Ovary (tissue), 9 donors: ENCODE data around the gene IQGAP2. TPM values are rescaled to one million over a fixed set of nuclear protein-coding genes. Genes with fewer than 3 reads are reported as not detected.

Experiments
- DNase-seq, 5 donors: peaks; one replicate each; pipeline ENCODE4 v3.0.0-alpha.2; 2019 to 2020
- H3K27ac ChIP-seq, 2 donors: fragments of 200-600 bp; one replicate each; pipeline versions ENCODE4 v1.5.1 to v1.8.0; 2019 to 2022
- H3K27me3 ChIP-seq: fragments of 200-600 bp; one replicate; pipeline ENCODE4 v1.8.0; 2022
- H3K36me3 ChIP-seq: fragments of 200-600 bp; sonication (generic); one replicate; pipeline ENCODE4 v1.5.1; 2019
- H3K4me1 ChIP-seq: one replicate; pipeline ENCODE4 v1.8.1; 2013; ENCODE audit warnings: mild to moderate bottlenecking, moderate library complexity; ENCODE audit not compliant: insufficient read depth
- H3K4me3 ChIP-seq: fragments of 200-600 bp; sonication (generic); one replicate; pipeline ENCODE4 v1.5.1; 2017
- H3K9me3 ChIP-seq, 2 donors: fragments of 200-600 bp in 1 of 2; sonication (generic) in 1 of 2; one replicate each; pipeline versions ENCODE4 v1.5.1 to v1.8.1; 2013 to 2019; ENCODE audit warnings: mild to moderate bottlenecking in 1 of 2, moderate library complexity in 1 of 2
- CTCF ChIP-seq, 3 donors: fragments of 450-650 bp in 2 of 3; fragments of 200-600 bp in 1 of 3; IDR thresholded peaks; one replicate each; pipeline versions ENCODE4 v1.5.1 to v1.8.0; 2016 to 2022; ENCODE audit warnings: antibody characterized with exemption in 3 of 3, mild to moderate bottlenecking in 1 of 3
- EP300 ChIP-seq: sonication (generic); formaldehyde crosslinking; IDR thresholded peaks from one replicate; pipeline ENCODE4 v1.6.1; 2017; ENCODE audit warnings: antibody characterized with exemption
- POLR2A ChIP-seq: fragments of 450-650 bp; IDR thresholded peaks from one replicate; pipeline ENCODE4 v1.6.1; 2017; ENCODE audit warnings: antibody characterized with exemption, mild to moderate bottlenecking, moderate library complexity
- WGBS, 3 donors: extraction: QIAGEN DNeasy Blood & Tissue Kit in 1 of 3; methylation state at CpG; one replicate each; pipeline versions ENCODE4 v1.1.5 to v1.1.7; 2013 to 2017; 5-methylcytosine and 5-hydroxymethylcytosine counted together
- intact Hi-C, 4 donors: fragments of 100-400 bp; cut with DNase I; formaldehyde crosslinking; loops; one replicate each; pipeline versions ENCODE4 v1.11.0 to v1.15.1; 2022 to 2023
- polyA plus RNA-seq, 2 donors: library from polyadenylated mRNA; stranded (reverse); fragments of 200-250 nt in 1 of 2; fragments of 350-450 nt in 1 of 2; fragmentation: Illumina TruSeq in 1 of 2; extraction: RNeasy Lipid Tissue Mini Kit (QIAGEN cat#74804) in 1 of 2; gene quantifications; one replicate each; pipeline ENCODE4 v1.2.3, GENCODE V29; 2013 to 2014
- total RNA-seq, 7 donors: library from RNA; depleted of rRNA in 2 of 7; stranded (reverse); fragments of >200 nt in 2 of 7; fragmentation: NEBNext Ultra II Directional in 3 of 7; extraction: Animal tissue kit (Norgen Biotek cat#: 25700) in 3 of 7; gene quantifications; one replicate each; pipeline versions ENCODE4 v1.1.0 to v1.2.4, GENCODE V29; 2016 to 2023
- donor health status: DM: no; HTN: no; CAD: no; lungs with moderate emphysema.
- donor health status: DM: no; HTN: no; CAD: no.
- donor health status: Bipolar disorder and iron deficiency.
- donor health status: DM: yes; HTN: yes; CAD: no.
- donor health status: DM: no; HTN: no; CAD: no.
- donor health status: DM: yes; HTN: yes; CAD: no.

Gene IQGAP2
- total and polyA plus RNA-seq, 9 donors = 8.6 to 27.6 (median 13.9) TPM

GRCh38 chr5:76662521-76662920, 259.4 kb downstream of the IQGAP2 start:
- WGBS, 3 donors = 86 to 90% (median 90%) methylated on average over 5 of the region's 5 CpGs
- no peaks in the 10 kb centered on the region for H3K4me1 ChIP-seq
- no peaks in the 10 kb centered on the region for H3K36me3 ChIP-seq
- intact Hi-C loops = no loop called here
- no peaks in the 10 kb centered on the region for H3K27me3 ChIP-seq
- no peak overlapping the region for H3K4me3 ChIP-seq
- H3K9me3 ChIP-seq = no peaks in the 10 kb centered on the region
- no peak for DNase-seq
- TF ChIP-seq CTCF (IDR thresholded peaks at IDR 0.05) (no peak), EP300 (no peak)
- no peak overlapping the region for H3K27ac ChIP-seq

- DNase-seq = no peak
- H3K27me3 ChIP-seq = no peaks in the 10 kb centered on the region
- 67 to 87% (median 84%) methylated on average over 3 of the region's 3 CpGs for WGBS, 3 donors
- no peaks in the 10 kb centered on the region for H3K36me3 ChIP-seq
- no peaks in the 10 kb centered on the region for H3K4me1 ChIP-seq
- H3K4me3 ChIP-seq = no peak overlapping the region
- no peaks in the 10 kb centered on the region for H3K9me3 ChIP-seq
- TF ChIP-seq CTCF (IDR thresholded peaks at IDR 0.05) = no peak
- TF ChIP-seq POLR2A = no peak
- TF ChIP-seq EP300 = no peak
- intact Hi-C loops = no loop called here
- no peak overlapping the region for H3K27ac ChIP-seq
Observed at GRCh38 chr5:76663573-76663972, 260.5 kb downstream of the IQGAP2 start.

- intact Hi-C loops = no loop called here
- Histone ChIP-seq H3K36me3 (no peaks in the 10 kb centered on the region), H3K4me3 (no peak overlapping the region), H3K9me3 (no peaks in the 10 kb centered on the region), H3K27me3 (no peaks in the 10 kb centered on the region), H3K27ac (no peak overlapping the region), H3K4me1 (no peaks in the 10 kb centered on the region)
- DNase-seq = no peak
- 96 to 97% (median 97%) methylated on average over 6 of the region's 6 CpGs for WGBS, 3 donors
- TF ChIP-seq POLR2A (no peak), EP300 (no peak), CTCF (IDR thresholded peaks at IDR 0.05) (no peak)
Observed at GRCh38 chr5:76664079-76664478, 261.0 kb downstream of the IQGAP2 start.

GRCh38 chr5:76667495-76667894, 264.4 kb downstream of the IQGAP2 start:
- Histone ChIP-seq H3K4me1 (no peaks in the 10 kb centered on the region), H3K36me3 (no peaks in the 10 kb centered on the region), H3K4me3 (no peak overlapping the region), H3K9me3 (no peaks in the 10 kb centered on the region), H3K27me3 (no peaks in the 10 kb centered on the region), H3K27ac (no peak overlapping the region)
- TF ChIP-seq CTCF (IDR thresholded peaks at IDR 0.05) (no peak), POLR2A (no peak), EP300 (no peak)
- WGBS, 3 donors = 11 to 23% (median 17%) methylated on average over 2 of the region's 2 CpGs
- DNase-seq = no peak
- intact Hi-C loops = no loop called here

GRCh38 chr5:76669245-76669644, 266.2 kb downstream of the IQGAP2 start:
- no peak for DNase-seq
- Histone ChIP-seq H3K27me3 (no peaks in the 10 kb centered on the region), H3K9me3 (no peaks in the 10 kb centered on the region), H3K4me3 (no peak overlapping the region), H3K4me1 (no peaks in the 10 kb centered on the region), H3K36me3 (no peaks in the 10 kb centered on the region), H3K27ac (no peak overlapping the region)
- TF ChIP-seq POLR2A = no peak
- no peak for TF ChIP-seq CTCF (IDR thresholded peaks at IDR 0.05)
- no peak for TF ChIP-seq EP300
- WGBS, 3 donors = 96 to 98% (median 97%) methylated on average over 5 of the region's 5 CpGs
- intact Hi-C loops = no loop called here
